NCI-H82 (cell line): ENCODE data around the gene GSDME.
A peak's percentile ranks its signal among the peaks of the same experiment; 100 is the strongest.

Experiments used
- DNase-seq: peaks from one replicate; lab custom pipeline; 2025; lab: John Stamatoyannopoulos, UW

The GSDME gene

GRCh38 chr7:24757353-24758275 is at the start of gene GSDME:
TSS of gene GSDME (minus strand) at chr7:24757464. CDS start at chr7:24749774, 7,690 bp downstream.
- DNase-seq = peak; percentile 51

- DNase-seq = no peak
Observed at GRCh38 chr7:24802300-24802699, 45.0 kb upstream of the GSDME start.

- no peak for DNase-seq
Observed at GRCh38 chr7:24801883-24802282, 44.6 kb upstream of the GSDME start.

- DNase-seq = no peak
Observed at GRCh38 chr7:24800667-24801066, 43.4 kb upstream of the GSDME start.

- no peak for DNase-seq
Observed at GRCh38 chr7:24800073-24800472, 42.8 kb upstream of the GSDME start.

- no peak for DNase-seq
Observed at GRCh38 chr7:24799506-24799905, 42.2 kb upstream of the GSDME start.

- DNase-seq = no peak
Observed at GRCh38 chr7:24798261-24798660, 41.0 kb upstream of the GSDME start.

- DNase-seq = no peak
Observed at GRCh38 chr7:24797270-24797669, 40.0 kb upstream of the GSDME start.

GRCh38 chr7:24795407-24795767 is 38.1 kb upstream of the GSDME start:
- DNase-seq = no peak

GRCh38 chr7:24794751-24795406 is 37.6 kb upstream of the GSDME start:
- DNase-seq = peak; percentile 4

- no peak for DNase-seq
Observed at GRCh38 chr7:24793982-24794648, 36.9 kb upstream of the GSDME start.

GRCh38 chr7:24788961-24789576 is 31.8 kb upstream of the GSDME start:
- no peak for DNase-seq

- no peak for DNase-seq
Observed at GRCh38 chr7:24788075-24788474, 30.8 kb upstream of the GSDME start.

GRCh38 chr7:24786941-24787340 is 29.7 kb upstream of the GSDME start:
- DNase-seq = no peak

GRCh38 chr7:24786306-24786705 is 29.0 kb upstream of the GSDME start:
- DNase-seq = no peak

- no peak for DNase-seq
Observed at GRCh38 chr7:24784277-24784676, 27.0 kb upstream of the GSDME start.

GRCh38 chr7:24783698-24784097 is 26.4 kb upstream of the GSDME start:
- no peak for DNase-seq

GRCh38 chr7:24781106-24781505 is 23.8 kb upstream of the GSDME start:
- no peak for DNase-seq

- peak; percentile 68 for DNase-seq
Observed at GRCh38 chr7:24779283-24779655, 22.0 kb upstream of the GSDME start.

- DNase-seq = peak; percentile 61
Observed at GRCh38 chr7:24778543-24779282, 21.4 kb upstream of the GSDME start.

- DNase-seq = no peak
Observed at GRCh38 chr7:24777806-24778205, 20.5 kb upstream of the GSDME start.

- no peak for DNase-seq
Observed at GRCh38 chr7:24773646-24774045, 16.4 kb upstream of the GSDME start.
